Measurements from ENCODE around the gene EN2.

The EN2 gene

DNA sequence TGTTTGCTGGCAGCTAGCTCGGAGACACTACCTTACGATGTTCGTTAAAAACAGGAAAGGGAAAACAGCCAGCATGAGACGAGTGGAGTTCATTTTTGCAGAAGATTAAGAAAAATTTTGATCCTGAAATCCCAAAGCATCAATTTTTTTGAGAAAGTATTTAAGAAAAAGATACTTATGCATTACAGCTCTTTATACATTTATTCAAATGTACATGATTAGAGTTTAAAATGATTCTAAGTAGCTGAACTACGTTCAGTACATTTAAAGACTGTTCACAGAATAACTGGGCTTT, 53.7 kb downstream of the EN2 start:
- Mint-ChIP-seq H3K9me3 (peaks cover 8% of the 10 kb centered on the region), H3K27me3 (ENCODE audit: low read depth) (peaks cover 100% of the 10 kb centered on the region), H3K27ac (no peak overlapping the region), H3K4me3 (no peak overlapping the region), H3K4me1 (peaks cover 14% of the 10 kb centered on the region), H3K36me3 (ENCODE audit: low read depth) (no peaks in the 10 kb centered on the region)
- TF ChIP-seq, protein P1, sequence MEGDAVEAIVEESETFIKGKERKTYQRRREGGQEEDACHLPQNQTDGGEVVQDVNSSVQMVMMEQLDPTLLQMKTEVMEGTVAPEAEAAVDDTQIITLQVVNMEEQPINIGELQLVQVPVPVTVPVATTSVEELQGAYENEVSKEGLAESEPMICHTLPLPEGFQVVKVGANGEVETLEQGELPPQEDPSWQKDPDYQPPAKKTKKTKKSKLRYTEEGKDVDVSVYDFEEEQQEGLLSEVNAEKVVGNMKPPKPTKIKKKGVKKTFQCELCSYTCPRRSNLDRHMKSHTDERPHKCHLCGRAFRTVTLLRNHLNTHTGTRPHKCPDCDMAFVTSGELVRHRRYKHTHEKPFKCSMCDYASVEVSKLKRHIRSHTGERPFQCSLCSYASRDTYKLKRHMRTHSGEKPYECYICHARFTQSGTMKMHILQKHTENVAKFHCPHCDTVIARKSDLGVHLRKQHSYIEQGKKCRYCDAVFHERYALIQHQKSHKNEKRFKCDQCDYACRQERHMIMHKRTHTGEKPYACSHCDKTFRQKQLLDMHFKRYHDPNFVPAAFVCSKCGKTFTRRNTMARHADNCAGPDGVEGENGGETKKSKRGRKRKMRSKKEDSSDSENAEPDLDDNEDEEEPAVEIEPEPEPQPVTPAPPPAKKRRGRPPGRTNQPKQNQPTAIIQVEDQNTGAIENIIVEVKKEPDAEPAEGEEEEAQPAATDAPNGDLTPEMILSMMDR (IDR thresholded peaks at IDR 0.05; ENCODE audit: unreplicated experiment in 3 of 3): no peak

DNA sequence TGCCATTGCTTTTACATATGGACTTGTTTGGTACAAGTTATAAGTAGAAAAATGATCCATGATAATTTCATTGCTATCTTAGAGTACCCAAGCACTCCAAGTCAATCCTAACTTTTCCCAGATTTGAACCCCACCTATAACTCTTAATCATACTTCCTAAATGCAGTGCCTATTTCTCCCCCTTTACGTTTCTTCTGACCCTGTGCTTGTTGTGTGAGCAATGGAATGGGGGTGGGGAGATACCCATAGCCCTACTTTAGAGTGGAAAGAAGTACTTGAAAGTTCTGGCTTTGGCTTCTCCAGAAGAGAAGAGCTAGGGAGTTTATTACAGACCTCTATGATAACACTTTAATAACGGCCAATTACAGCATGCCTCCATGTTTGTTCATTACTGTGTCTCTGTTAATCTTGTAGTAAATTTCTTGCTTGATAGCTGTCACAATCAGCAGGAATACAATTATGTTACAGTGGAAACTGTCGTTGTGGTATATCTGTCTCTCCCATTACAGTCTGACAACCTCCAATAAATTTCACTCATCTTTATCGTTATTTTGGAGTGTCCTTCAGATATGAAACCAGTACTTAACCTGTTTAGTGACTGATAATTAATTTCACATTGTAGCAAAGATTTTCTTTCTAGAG, 54.4 kb downstream of the EN2 start:
- H3K36me3 Mint-ChIP-seq (ENCODE audit: low read depth): no peaks in the 10 kb centered on the region
- no peak overlapping the region for H3K27ac Mint-ChIP-seq
- H3K9me3 Mint-ChIP-seq: peaks cover 8% of the 10 kb centered on the region
- TF ChIP-seq, protein P1 (IDR thresholded peaks at IDR 0.05; ENCODE audit: unreplicated experiment in 3 of 3): no peak
- H3K4me3 Mint-ChIP-seq: no peak overlapping the region
- H3K27me3 Mint-ChIP-seq (ENCODE audit: low read depth): peaks cover 100% of the 10 kb centered on the region
- H3K4me1 Mint-ChIP-seq: peaks cover 9% of the 10 kb centered on the region

DNA sequence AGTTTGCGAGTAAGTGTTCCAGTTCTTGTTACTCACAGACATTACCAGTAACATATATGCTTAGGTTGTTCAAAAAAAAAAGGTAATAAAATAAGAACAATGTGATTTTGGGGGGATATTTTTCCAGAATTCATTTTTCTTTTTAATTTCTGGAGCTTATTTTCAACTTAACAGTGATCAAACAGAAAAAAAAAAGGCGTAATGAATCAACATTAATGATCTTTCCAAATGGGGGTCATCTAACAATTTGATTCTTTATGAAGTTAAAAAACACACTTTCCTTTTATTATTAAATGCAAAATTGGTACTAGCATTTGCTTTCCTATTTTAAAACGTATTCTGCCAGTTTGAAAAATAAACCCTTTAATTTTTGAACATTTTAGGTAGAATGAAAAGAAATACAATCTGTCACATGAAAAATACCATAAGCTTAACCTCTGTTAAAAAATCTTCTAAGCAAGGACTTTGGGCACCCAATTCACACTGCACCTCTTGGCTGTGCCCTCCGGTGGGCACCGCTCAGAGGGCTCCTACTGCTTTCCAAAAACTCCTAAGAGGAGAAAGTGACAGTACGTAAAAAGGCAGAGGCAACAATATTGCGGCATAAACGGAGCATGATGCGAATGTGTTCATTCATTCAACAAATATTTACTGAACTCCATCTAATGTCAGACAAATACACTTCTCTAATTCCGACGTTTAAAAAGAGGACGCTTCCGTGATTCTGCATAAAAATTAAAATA, 55.8 kb downstream of the EN2 start:
- Mint-ChIP-seq H3K36me3 (ENCODE audit: low read depth) (no peaks in the 10 kb centered on the region), H3K27me3 (ENCODE audit: low read depth) (peaks cover 100% of the 10 kb centered on the region), H3K9me3 (peaks cover 4% of the 10 kb centered on the region), H3K4me1 (peaks cover 9% of the 10 kb centered on the region), H3K4me3 (no peak overlapping the region), H3K27ac (no peak overlapping the region)
- TF ChIP-seq, protein P1 (IDR thresholded peaks at IDR 0.05; ENCODE audit: unreplicated experiment in 3 of 3): no peak

DNA sequence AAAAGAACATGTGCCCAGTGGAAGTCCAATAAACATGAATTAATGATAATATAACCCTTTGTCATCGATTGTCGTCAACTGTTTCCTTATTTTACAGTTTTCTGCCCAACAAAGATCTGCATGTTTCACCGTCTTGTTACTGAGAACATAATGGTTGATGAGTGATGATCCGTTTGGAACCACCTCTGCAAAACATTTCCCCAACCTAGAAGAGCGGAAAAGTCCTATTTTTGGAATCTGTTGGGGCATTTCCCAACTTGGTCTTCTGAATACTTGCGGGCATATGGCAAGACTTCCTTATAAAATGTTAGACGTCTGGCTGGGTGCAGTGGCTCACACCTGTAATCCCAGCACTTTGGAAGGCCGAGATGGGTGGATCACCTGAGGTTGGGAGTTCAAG, 56.4 kb downstream of the EN2 start:
- H3K4me3 Mint-ChIP-seq: no peak overlapping the region
- H3K9me3 Mint-ChIP-seq: no peaks in the 10 kb centered on the region
- peaks cover 99% of the 10 kb centered on the region for H3K27me3 Mint-ChIP-seq (ENCODE audit: low read depth)
- H3K36me3 Mint-ChIP-seq (ENCODE audit: low read depth): no peaks in the 10 kb centered on the region
- TF ChIP-seq, protein P1 (IDR thresholded peaks at IDR 0.05; ENCODE audit: unreplicated experiment in 3 of 3): no peak
- no peak overlapping the region for H3K27ac Mint-ChIP-seq
- H3K4me1 Mint-ChIP-seq: peaks cover 5% of the 10 kb centered on the region
